ENCODE data around the gene SMARCA2. TPM values are rescaled to one million over a fixed set of nuclear protein-coding genes. Genes with fewer than 3 reads are reported as not detected.

SMARCA2 gene
- total RNA-seq, 4 donors from 2014 or later: 148 to 217 (median 196) TPM

GRCh38 chr9:2241461-2241835, 226.3 kb downstream of the SMARCA2 start:
- peak; percentile 30 to 35 for DNase-seq
- intact Hi-C loops (cut with DNase I): no loop called here
- peaks cover 6 to 7% of the 10 kb centered on the region in 2 donors for H3K4me1 ChIP-seq
- H3K4me3 ChIP-seq (replicated peaks in 1 of 3): peak overlapping the region in 2 of 3 donors; percentile 27 to 29
- peak overlapping the region in 1 of 3 donors; percentile 4 for H3K27ac ChIP-seq
- TF ChIP-seq CTCF (IDR thresholded peaks at IDR 0.05): peak in 3 of 6 experiments; percentile 2 to 42 (median 38)
- TF ChIP-seq POLR2A (IDR thresholded peaks at IDR 0.05): no peak
- H3K9me3 ChIP-seq: no peaks in the 10 kb centered on the region
- no peaks in the 10 kb centered on the region for H3K36me3 ChIP-seq
- 9 to 23% methylated on average over 15 of the region's 15 CpGs for WGBS, 2 donors
- no peaks in the 10 kb centered on the region for H3K27me3 ChIP-seq

GRCh38 chr9:2241836-2242741, 226.9 kb downstream of the SMARCA2 start:
- no peaks in the 10 kb centered on the region for H3K9me3 ChIP-seq
- DNase-seq: peak; percentile 73 to 80
- H3K27me3 ChIP-seq: no peaks in the 10 kb centered on the region
- intact Hi-C loops (cut with DNase I): no loop called here
- TF ChIP-seq CTCF (IDR thresholded peaks at IDR 0.05) (no peak), POLR2A (IDR thresholded peaks at IDR 0.05) (peak in 1 of 2 donors; percentile 37)
- WGBS, 2 donors: 0 to 4% methylated on average over 28 to 30 of the region's 38 CpGs
- H3K4me3 ChIP-seq (replicated peaks in 1 of 3): peak overlapping the region; percentile 11 to 29 (median 27)
- H3K4me1 ChIP-seq: peaks cover 6 to 7% of the 10 kb centered on the region in 2 donors
- H3K36me3 ChIP-seq: no peaks in the 10 kb centered on the region
- peak overlapping the region in 2 of 3 donors; percentile 4 to 31 for H3K27ac ChIP-seq

GRCh38 chr9:2242831-2243330, 227.7 kb downstream of the SMARCA2 start:
- H3K27me3 ChIP-seq: no peaks in the 10 kb centered on the region
- intact Hi-C loops (cut with DNase I): no loop called here
- no peak overlapping the region for H3K4me3 ChIP-seq (replicated peaks in 1 of 3)
- H3K36me3 ChIP-seq: no peaks in the 10 kb centered on the region
- H3K9me3 ChIP-seq: no peaks in the 10 kb centered on the region
- peaks cover 6 to 7% of the 10 kb centered on the region in 2 donors for H3K4me1 ChIP-seq
- TF ChIP-seq CTCF (IDR thresholded peaks at IDR 0.05) (no peak), POLR2A (IDR thresholded peaks at IDR 0.05) (no peak)
- DNase-seq: no peak
- no peak overlapping the region for H3K27ac ChIP-seq
- 60 to 66% methylated on average over 11 of the region's 11 CpGs for WGBS, 2 donors

Small RNA genes within 50 kb of the gene (small RNA-seq; reads per million reads assigned to genes)
- gene RN7SL592P (not detected), gene RNU2-25P (not detected)

All from thyroid gland (tissue), 4 donors.